HEK293 (cell line): ENCODE results near the gene TLE4.
A peak's percentile ranks its signal among the peaks of the same experiment; 100 is the strongest.

Source experiments
- CTCF ChIA-PET: fragments of 350-600 bp; formaldehyde crosslinking; extraction: SDS; loops from one replicate; lab custom pipeline; 2021; ENCODE audit warnings: antibody characterized with exemption; lab: Yijun Ruan, JAX
- POLR2A ChIA-PET: fragments of 300-600 bp; formaldehyde crosslinking; extraction: SDS; loops from one replicate; lab custom pipeline; 2020; ENCODE audit warnings: antibody characterized with exemption, inconsistent platforms; lab: Yijun Ruan, JAX
- H3K27ac ChIP-seq: fragments of 200-500 bp; sonication (Bioruptor generic); 2 replicates; pipeline ENCODE4 v1.5.1; 2014; ENCODE audit warnings: low read depth, low read length, control low read depth, inconsistent platforms; ENCODE audit errors: extremely low read depth
- H3K36me3 ChIP-seq, 2 experiments: fragments of 200-500 bp in 1 of 2; sonication (Bioruptor generic) in 1 of 2; 1 replicate in 1 of 2; 2 replicates in 1 of 2; pipeline ENCODE4 v1.5.1; 2014 to 2017; ENCODE audit warnings: inconsistent platforms in 2 of 2, low read length in 2 of 2; ENCODE audit not compliant: control insufficient read depth in 2 of 2, insufficient read depth in 1 of 2
- H3K4me1 ChIP-seq: fragments of 200-500 bp; sonication (Bioruptor generic); 2 replicates; pipeline ENCODE4 v1.5.1; 2014; ENCODE audit warnings: mild to moderate bottlenecking, low read length, inconsistent platforms; ENCODE audit not compliant: control insufficient read depth, insufficient read depth
- H3K4me3 ChIP-seq: 2 replicates; pipeline ENCODE4 v1.5.1; 2011; ENCODE audit warnings: low read depth, mild to moderate bottlenecking, control low read depth, low read length, moderate library complexity
- H3K9me3 ChIP-seq: fragments of 200-500 bp; sonication (Bioruptor generic); 2 replicates; pipeline ENCODE4 v1.5.1; 2014; ENCODE audit warnings: low read depth, low read length, inconsistent platforms; ENCODE audit not compliant: control insufficient read depth, insufficient read depth
- HOXC10 ChIP-seq: sonication (generic); formaldehyde crosslinking; IDR thresholded peaks from 2 replicates; pipeline ENCODE4 v1.8.1; 2023; ENCODE audit warnings: mild to moderate bottlenecking, missing genetic modification reagents
- REST ChIP-seq: fragments of 450-650 bp; formaldehyde crosslinking; IDR thresholded peaks from 2 replicates; pipeline ENCODE4 v1.5.1; 2016; ENCODE audit warnings: missing biosample characterization, missing genetic modification characterization
- SCRT1 ChIP-seq: fragments of 450-650 bp; formaldehyde crosslinking; IDR thresholded peaks from 2 replicates; pipeline ENCODE4 v1.5.1; 2016; ENCODE audit warnings: missing biosample characterization, missing genetic modification characterization, borderline replicate concordance
- YY2 ChIP-seq: fragments of 450-650 bp; formaldehyde crosslinking; IDR thresholded peaks from 2 replicates; pipeline ENCODE4 v1.5.1; 2016; ENCODE audit warnings: missing biosample characterization, missing genetic modification characterization
- ZFP41 ChIP-seq: fragments of 450-650 bp; formaldehyde crosslinking; IDR thresholded peaks from 2 replicates; pipeline ENCODE4 v1.5.1; 2016; ENCODE audit warnings: missing biosample characterization, missing genetic modification characterization, borderline replicate concordance
- ZNF155 ChIP-seq: fragments of 450-650 bp; formaldehyde crosslinking; IDR thresholded peaks from 2 replicates; pipeline ENCODE4 v1.5.1; 2016; ENCODE audit warnings: missing biosample characterization, missing genetic modification characterization
- ZNF341 ChIP-seq: fragments of 450-650 bp; formaldehyde crosslinking; IDR thresholded peaks from 2 replicates; pipeline ENCODE4; 2016; ENCODE audit warnings: low read depth, missing biosample characterization, missing genetic modification characterization
- ZNF394 ChIP-seq: fragments of 450-650 bp; formaldehyde crosslinking; IDR thresholded peaks from 2 replicates; pipeline ENCODE4 v1.5.1; 2016; ENCODE audit warnings: missing biosample characterization, missing genetic modification characterization, mild to moderate bottlenecking, moderate library complexity, borderline replicate concordance
- ZNF404 ChIP-seq: fragments of 450-650 bp; formaldehyde crosslinking; IDR thresholded peaks from 2 replicates; pipeline ENCODE4 v1.5.1; 2017; ENCODE audit warnings: missing biosample characterization, missing genetic modification characterization
- ZNF423 ChIP-seq: fragments of 450-650 bp; formaldehyde crosslinking; IDR thresholded peaks from 2 replicates; pipeline ENCODE4 v1.5.1; 2016; ENCODE audit warnings: missing biosample characterization, missing genetic modification characterization
- ZNF555 ChIP-seq: fragments of 450-650 bp; formaldehyde crosslinking; conservative IDR thresholded peaks from 2 replicates; pipeline ENCODE4 v1.5.1; 2017; ENCODE audit warnings: missing biosample characterization, mild to moderate bottlenecking, missing genetic modification characterization, inconsistent platforms
- ZNF560 ChIP-seq: fragments of 450-650 bp; formaldehyde crosslinking; IDR thresholded peaks from 2 replicates; pipeline ENCODE4 v1.5.1; 2017; ENCODE audit warnings: missing biosample characterization, missing genetic modification characterization, borderline replicate concordance
- ZNF561 ChIP-seq: fragments of 450-650 bp; IDR thresholded peaks from 2 replicates; pipeline ENCODE4 v1.5.1; 2018; ENCODE audit warnings: missing biosample characterization, missing genetic modification characterization, borderline replicate concordance
- ZNF629 ChIP-seq: fragments of 450-650 bp; formaldehyde crosslinking; IDR thresholded peaks from 2 replicates; pipeline ENCODE4 v1.5.1; 2017; ENCODE audit warnings: missing biosample characterization, missing genetic modification characterization
- ZNF692 ChIP-seq: fragments of 450-650 bp; formaldehyde crosslinking; IDR thresholded peaks from 2 replicates; pipeline ENCODE4 v1.5.1; 2016; ENCODE audit warnings: missing biosample characterization, missing genetic modification characterization
- ZSCAN23 ChIP-seq: fragments of 450-650 bp; formaldehyde crosslinking; IDR thresholded peaks from 2 replicates; pipeline ENCODE4 v1.5.1; 2016; ENCODE audit warnings: missing biosample characterization, missing genetic modification characterization
- TF ChIP-seq, protein P1 (sequence below): fragments of 450-650 bp; formaldehyde crosslinking; IDR thresholded peaks from 2 replicates; pipeline ENCODE4 v1.5.1; 2016; ENCODE audit warnings: missing biosample characterization, missing genetic modification characterization
- TF ChIP-seq, protein P2 (sequence below): fragments of 450-650 bp; formaldehyde crosslinking; IDR thresholded peaks from 2 replicates; pipeline ENCODE4 v1.5.1; 2016; ENCODE audit warnings: missing biosample characterization, missing genetic modification characterization
- TF ChIP-seq, protein P3 (sequence below): fragments of 450-650 bp; IDR thresholded peaks from 2 replicates; pipeline ENCODE4 v1.5.1; 2018; ENCODE audit warnings: missing biosample characterization, missing genetic modification characterization

TLE4 gene

GRCh38 chr9:79661279-79661678 lies 89.5 kb downstream of the TLE4 start:
- TF ChIP-seq ZNF692 (tag by site-specific recombination) = peak; percentile 75; the same call in 1 of the 2 replicates
- no peak for TF ChIP-seq ZNF394 (tag by site-specific recombination)
- Histone ChIP-seq H3K4me3 (no peak overlapping the region), H3K9me3 (no peaks in the 10 kb centered on the region), H3K27ac (no peak overlapping the region), H3K4me1 (no peaks in the 10 kb centered on the region), H3K36me3 (peaks cover 0 to 16% of the 10 kb centered on the region in 2 experiments; a peak in 1 of 3 replicates)
- ChIA-PET CTCF (interaction anchor here (0.6 to 0.9 kb wide), 2 partner anchors 10 to 1452 kb away, joined by 3 to 4 read pairs; no protein-coding TSS in a partner anchor), POLR2A (no interaction called here)

GRCh38 chr9:79661886-79662536 lies 90.2 kb downstream of the TLE4 start:
- TF ChIP-seq ZNF560 (tag by site-specific recombination) (no peak), ZNF341 (tag by site-specific recombination) (no peak), YY2 (tag by site-specific recombination) (no peak), REST (tag by site-specific recombination) (no peak), ZNF404 (tag by site-specific recombination) (no peak), ZNF155 (no peak), ZNF629 (tag by site-specific recombination) (no peak), ZNF561 (tag by site-specific recombination) (no peak), SCRT1 (no peak), ZNF555 (no peak), ZNF394 (tag by site-specific recombination) (no peak), HOXC10 (CRISPR knock-in tag) (no peak), ZFP41 (tag by site-specific recombination) (no peak), ZNF423 (no peak), ZSCAN23 (tag by site-specific recombination) (no peak)
- TF ChIP-seq, protein P1, sequence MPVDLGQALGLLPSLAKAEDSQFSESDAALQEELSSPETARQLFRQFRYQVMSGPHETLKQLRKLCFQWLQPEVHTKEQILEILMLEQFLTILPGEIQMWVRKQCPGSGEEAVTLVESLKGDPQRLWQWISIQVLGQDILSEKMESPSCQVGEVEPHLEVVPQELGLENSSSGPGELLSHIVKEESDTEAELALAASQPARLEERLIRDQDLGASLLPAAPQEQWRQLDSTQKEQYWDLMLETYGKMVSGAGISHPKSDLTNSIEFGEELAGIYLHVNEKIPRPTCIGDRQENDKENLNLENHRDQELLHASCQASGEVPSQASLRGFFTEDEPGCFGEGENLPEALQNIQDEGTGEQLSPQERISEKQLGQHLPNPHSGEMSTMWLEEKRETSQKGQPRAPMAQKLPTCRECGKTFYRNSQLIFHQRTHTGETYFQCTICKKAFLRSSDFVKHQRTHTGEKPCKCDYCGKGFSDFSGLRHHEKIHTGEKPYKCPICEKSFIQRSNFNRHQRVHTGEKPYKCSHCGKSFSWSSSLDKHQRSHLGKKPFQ (tag by site-specific recombination) = no peak
- TF ChIP-seq, protein P2, sequence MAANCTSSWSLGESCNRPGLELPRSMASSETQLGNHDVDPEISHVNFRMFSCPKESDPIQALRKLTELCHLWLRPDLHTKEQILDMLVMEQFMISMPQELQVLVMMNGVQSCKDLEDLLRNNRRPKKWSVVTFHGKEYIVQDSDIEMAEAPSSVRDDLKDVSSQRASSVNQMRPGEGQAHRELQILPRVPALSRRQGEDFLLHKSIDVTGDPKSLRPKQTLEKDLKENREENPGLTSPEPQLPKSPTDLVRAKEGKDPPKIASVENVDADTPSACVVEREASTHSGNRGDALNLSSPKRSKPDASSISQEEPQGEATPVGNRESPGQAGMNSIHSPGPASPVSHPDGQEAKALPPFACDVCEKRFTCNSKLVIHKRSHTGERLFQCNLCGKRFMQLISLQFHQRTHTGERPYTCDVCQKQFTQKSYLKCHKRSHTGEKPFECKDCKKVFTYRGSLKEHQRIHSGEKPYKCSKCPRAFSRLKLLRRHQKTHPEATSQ = no peak
- TF ChIP-seq, protein P3, sequence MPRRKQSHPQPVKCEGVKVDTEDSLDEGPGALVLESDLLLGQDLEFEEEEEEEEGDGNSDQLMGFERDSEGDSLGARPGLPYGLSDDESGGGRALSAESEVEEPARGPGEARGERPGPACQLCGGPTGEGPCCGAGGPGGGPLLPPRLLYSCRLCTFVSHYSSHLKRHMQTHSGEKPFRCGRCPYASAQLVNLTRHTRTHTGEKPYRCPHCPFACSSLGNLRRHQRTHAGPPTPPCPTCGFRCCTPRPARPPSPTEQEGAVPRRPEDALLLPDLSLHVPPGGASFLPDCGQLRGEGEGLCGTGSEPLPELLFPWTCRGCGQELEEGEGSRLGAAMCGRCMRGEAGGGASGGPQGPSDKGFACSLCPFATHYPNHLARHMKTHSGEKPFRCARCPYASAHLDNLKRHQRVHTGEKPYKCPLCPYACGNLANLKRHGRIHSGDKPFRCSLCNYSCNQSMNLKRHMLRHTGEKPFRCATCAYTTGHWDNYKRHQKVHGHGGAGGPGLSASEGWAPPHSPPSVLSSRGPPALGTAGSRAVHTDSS (tag by site-specific recombination) = no peak
- Histone ChIP-seq H3K27ac (no peak overlapping the region), H3K9me3 (no peaks in the 10 kb centered on the region), H3K4me1 (no peaks in the 10 kb centered on the region), H3K36me3 (peaks cover 0 to 14% of the 10 kb centered on the region in 2 experiments; a peak in 1 of 3 replicates), H3K4me3 (no peak overlapping the region)
- ChIA-PET POLR2A (no interaction called here), CTCF (interaction anchor here (0.6 to 0.9 kb wide), 5 partner anchors 9 to 1547 kb away, joined by 3 to 4 read pairs (median 3); no protein-coding TSS in a partner anchor)
